Measurements from ENCODE around the gene DERA.

- TF ChIP-seq CTCF (IDR thresholded peaks at IDR 0.05; ENCODE audit: insufficient read depth, low read length, poor library complexity, severe bottlenecking) (no peak), EZH2phosphoT487 (conservative IDR thresholded peaks at IDR 0.05; ENCODE audit: low read length) (no peak)
Measured at GRCh38 chr12:15928346-15928745, 17.2 kb downstream of the DERA start.

Measured in SU-DHL-6 (cell line).